ENCODE results near the gene PRICKLE4. TPM values are rescaled to one million over a fixed set of nuclear protein-coding genes. Genes with fewer than 3 reads are reported as not detected.

Gene PRICKLE4
- total and polyA plus RNA-seq, 4 donors = 2.9 to 6.9 (median 5.5) TPM

DNA sequence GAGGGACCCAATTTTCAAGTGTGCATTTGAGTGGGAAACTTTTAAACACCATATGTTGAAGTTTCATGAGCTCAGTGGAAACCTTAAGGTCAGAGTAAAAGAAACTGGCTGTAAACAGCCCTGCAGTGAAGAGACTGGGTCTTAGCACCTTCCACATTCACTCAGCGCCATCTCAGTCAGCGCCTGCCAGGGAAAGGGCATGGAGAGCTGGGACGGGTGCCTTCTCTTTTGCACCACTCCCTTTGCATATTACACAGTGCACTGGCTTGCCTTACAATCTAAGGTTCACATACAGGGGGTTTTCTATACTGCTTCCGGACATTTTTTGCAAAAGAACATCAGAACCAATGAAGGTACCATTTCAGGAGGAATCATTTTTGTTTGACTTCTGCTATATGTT is 11.4 kb downstream of the PRICKLE4 start:
- no peak for ATAC-seq (ENCODE audit: insufficient read depth, low FRiP score)
- peaks cover 8 to 39% (median 23%) of the 10 kb centered on the region in 4 donors for H3K36me3 ChIP-seq (ENCODE audit: control insufficient read depth in 4 of 4, insufficient read depth in 4 of 4, low read length in 4 of 4)
- 86 to 95% methylated on average over 4 of the region's 4 CpGs for WGBS, 2 donors
- H3K4me3 ChIP-seq = no peak overlapping the region
- H3K9me3 ChIP-seq (ENCODE audit: control insufficient read depth in 4 of 4, insufficient read depth in 3 of 4, low read length in 3 of 4) = no peaks in the 10 kb centered on the region
- H3K27ac ChIP-seq (ENCODE audit: low read depth in 1 of 2, low read length in 1 of 2) = no peak overlapping the region
- TF ChIP-seq, protein P1, sequence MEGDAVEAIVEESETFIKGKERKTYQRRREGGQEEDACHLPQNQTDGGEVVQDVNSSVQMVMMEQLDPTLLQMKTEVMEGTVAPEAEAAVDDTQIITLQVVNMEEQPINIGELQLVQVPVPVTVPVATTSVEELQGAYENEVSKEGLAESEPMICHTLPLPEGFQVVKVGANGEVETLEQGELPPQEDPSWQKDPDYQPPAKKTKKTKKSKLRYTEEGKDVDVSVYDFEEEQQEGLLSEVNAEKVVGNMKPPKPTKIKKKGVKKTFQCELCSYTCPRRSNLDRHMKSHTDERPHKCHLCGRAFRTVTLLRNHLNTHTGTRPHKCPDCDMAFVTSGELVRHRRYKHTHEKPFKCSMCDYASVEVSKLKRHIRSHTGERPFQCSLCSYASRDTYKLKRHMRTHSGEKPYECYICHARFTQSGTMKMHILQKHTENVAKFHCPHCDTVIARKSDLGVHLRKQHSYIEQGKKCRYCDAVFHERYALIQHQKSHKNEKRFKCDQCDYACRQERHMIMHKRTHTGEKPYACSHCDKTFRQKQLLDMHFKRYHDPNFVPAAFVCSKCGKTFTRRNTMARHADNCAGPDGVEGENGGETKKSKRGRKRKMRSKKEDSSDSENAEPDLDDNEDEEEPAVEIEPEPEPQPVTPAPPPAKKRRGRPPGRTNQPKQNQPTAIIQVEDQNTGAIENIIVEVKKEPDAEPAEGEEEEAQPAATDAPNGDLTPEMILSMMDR (IDR thresholded peaks at IDR 0.05; ENCODE audit: control extremely low read depth, extremely low read depth) = no peak
- peaks cover 0 to 9% (median 0%) of the 10 kb centered on the region in 5 donors for H3K4me1 ChIP-seq (ENCODE audit: control insufficient read depth in 5 of 5, insufficient read depth in 5 of 5, low read length in 5 of 5)
- no peaks in the 10 kb centered on the region for H3K27me3 ChIP-seq (ENCODE audit: control insufficient read depth in 3 of 3, insufficient read depth in 3 of 3, low read length in 2 of 3)
- H3K9ac ChIP-seq (ENCODE audit: insufficient read depth in 1 of 2, low read length in 2 of 2) = no peak overlapping the region
- no peak for DNase-seq

DNA sequence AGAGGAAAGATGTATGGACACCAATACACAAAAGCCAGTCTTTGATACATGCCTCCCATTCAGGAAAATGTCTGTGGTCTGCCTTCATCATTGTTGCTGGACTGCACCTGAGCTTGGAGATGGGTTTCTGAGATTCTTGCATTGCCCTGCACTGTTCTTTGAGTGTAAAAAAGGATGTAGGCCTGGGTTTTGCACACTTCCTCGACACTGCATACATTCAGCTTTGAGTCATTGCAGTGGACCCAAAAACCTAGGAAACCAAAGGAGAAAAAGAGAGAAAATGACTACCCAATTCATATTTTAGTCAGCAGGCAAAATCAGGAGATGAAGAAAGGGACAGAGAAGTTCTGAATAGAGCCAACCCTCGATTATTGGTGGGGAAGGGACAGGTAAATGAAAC is 15.9 kb downstream of the PRICKLE4 start:
- Histone ChIP-seq H3K9ac (ENCODE audit: insufficient read depth in 1 of 2, low read length in 2 of 2) (no peak overlapping the region), H3K27ac (ENCODE audit: low read depth in 1 of 2, low read length in 1 of 2) (no peak overlapping the region), H3K36me3 (ENCODE audit: control insufficient read depth in 4 of 4, insufficient read depth in 4 of 4, low read length in 4 of 4) (peaks cover 7 to 21% (median 12%) of the 10 kb centered on the region in 4 donors), H3K9me3 (ENCODE audit: control insufficient read depth in 4 of 4, insufficient read depth in 3 of 4, low read length in 3 of 4) (no peaks in the 10 kb centered on the region), H3K27me3 (ENCODE audit: control insufficient read depth in 3 of 3, insufficient read depth in 3 of 3, low read length in 2 of 3) (no peaks in the 10 kb centered on the region), H3K4me3 (no peak overlapping the region), H3K4me1 (ENCODE audit: control insufficient read depth in 5 of 5, insufficient read depth in 5 of 5, low read length in 5 of 5) (peaks cover 0 to 3% (median 0%) of the 10 kb centered on the region in 5 donors)
- ATAC-seq (ENCODE audit: insufficient read depth, low FRiP score) = no peak
- DNase-seq = no peak
- WGBS, 2 donors = 86 to 95% methylated on average over 2 of the region's 2 CpGs
- TF ChIP-seq, protein P1 (IDR thresholded peaks at IDR 0.05; ENCODE audit: control extremely low read depth, extremely low read depth) = no peak

DNA sequence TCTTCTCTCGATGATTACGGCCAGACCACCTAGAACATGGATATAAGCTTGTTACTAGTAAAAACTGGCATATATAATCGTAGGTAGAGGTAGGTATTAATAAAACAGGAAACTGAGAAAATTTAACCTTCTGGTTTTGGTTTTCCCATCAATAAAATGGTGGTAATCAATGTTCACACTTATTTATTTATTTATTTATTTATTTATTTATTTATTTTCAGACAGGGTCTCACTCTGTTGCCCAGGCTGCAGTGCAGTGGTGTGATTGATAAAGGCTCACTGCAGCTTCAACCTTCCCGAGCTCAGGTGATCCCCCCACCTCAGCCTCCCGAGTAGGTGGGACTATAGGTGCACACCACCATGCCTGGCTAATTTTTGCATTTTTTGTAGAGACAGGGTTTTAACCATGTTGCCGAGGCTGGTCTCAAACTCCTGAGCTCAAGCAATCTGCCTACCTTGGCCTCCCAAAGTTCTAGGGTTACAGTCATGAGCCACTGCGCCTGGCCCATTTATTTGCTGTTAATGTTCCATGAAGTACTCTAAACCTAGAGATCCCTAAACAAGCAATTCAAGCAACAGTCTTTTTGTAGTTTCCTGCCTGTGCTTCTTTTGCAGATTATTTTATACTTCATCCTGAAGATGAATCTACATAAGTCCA is 18.4 kb downstream of the PRICKLE4 start:
- no peaks in the 10 kb centered on the region for H3K4me1 ChIP-seq (ENCODE audit: control insufficient read depth in 5 of 5, insufficient read depth in 5 of 5, low read length in 5 of 5)
- TF ChIP-seq, protein P1 (IDR thresholded peaks at IDR 0.05; ENCODE audit: control extremely low read depth, extremely low read depth) = no peak
- H3K4me3 ChIP-seq = no peak overlapping the region
- peaks cover 5 to 13% (median 7%) of the 10 kb centered on the region in 4 donors for H3K36me3 ChIP-seq (ENCODE audit: control insufficient read depth in 4 of 4, insufficient read depth in 4 of 4, low read length in 4 of 4)
- WGBS, 2 donors = 96 to 97% methylated on average over 7 of the region's 7 CpGs
- no peaks in the 10 kb centered on the region for H3K9me3 ChIP-seq (ENCODE audit: control insufficient read depth in 4 of 4, insufficient read depth in 3 of 4, low read length in 3 of 4)
- DNase-seq = no peak
- ATAC-seq (ENCODE audit: insufficient read depth, low FRiP score) = no peak
- H3K9ac ChIP-seq (ENCODE audit: insufficient read depth in 1 of 2, low read length in 2 of 2) = no peak overlapping the region
- no peaks in the 10 kb centered on the region for H3K27me3 ChIP-seq (ENCODE audit: control insufficient read depth in 3 of 3, insufficient read depth in 3 of 3, low read length in 2 of 3)
- no peak overlapping the region for H3K27ac ChIP-seq (ENCODE audit: low read depth in 1 of 2, low read length in 1 of 2)

DNA sequence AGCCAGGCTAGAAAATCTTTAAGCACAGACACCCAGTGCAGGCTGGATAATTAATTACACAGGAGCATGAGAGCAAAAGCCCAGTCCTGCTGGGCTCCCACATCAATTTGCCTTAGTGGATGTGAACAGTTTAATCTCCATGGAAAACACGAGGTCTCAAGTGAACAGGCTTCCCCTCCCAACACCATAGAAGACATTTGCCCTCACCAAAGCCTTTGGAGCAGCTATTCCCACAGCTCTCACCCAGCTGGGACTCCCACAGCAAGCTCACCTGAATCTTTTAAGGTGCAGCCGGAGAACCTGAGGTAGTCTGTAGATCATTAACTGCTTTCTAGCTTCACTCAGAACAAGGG is 19.0 kb downstream of the PRICKLE4 start:
- no peaks in the 10 kb centered on the region for H3K9me3 ChIP-seq (ENCODE audit: control insufficient read depth in 4 of 4, insufficient read depth in 3 of 4, low read length in 3 of 4)
- H3K9ac ChIP-seq (ENCODE audit: insufficient read depth in 1 of 2, low read length in 2 of 2) = no peak overlapping the region
- TF ChIP-seq, protein P1 (IDR thresholded peaks at IDR 0.05; ENCODE audit: control extremely low read depth, extremely low read depth) = no peak
- no peak overlapping the region for H3K27ac ChIP-seq (ENCODE audit: low read depth in 1 of 2, low read length in 1 of 2)
- H3K27me3 ChIP-seq (ENCODE audit: control insufficient read depth in 3 of 3, insufficient read depth in 3 of 3, low read length in 2 of 3) = no peaks in the 10 kb centered on the region
- no peak overlapping the region for H3K4me3 ChIP-seq
- DNase-seq (no peak), ATAC-seq (ENCODE audit: insufficient read depth, low FRiP score) (no peak)
- WGBS, 2 donors = 80 to 91% methylated on average over 2 of the region's 2 CpGs
- peaks cover 5 to 13% (median 7%) of the 10 kb centered on the region in 4 donors for H3K36me3 ChIP-seq (ENCODE audit: control insufficient read depth in 4 of 4, insufficient read depth in 4 of 4, low read length in 4 of 4)
- no peaks in the 10 kb centered on the region for H3K4me1 ChIP-seq (ENCODE audit: control insufficient read depth in 5 of 5, insufficient read depth in 5 of 5, low read length in 5 of 5)

Measured in lung (tissue), 12 donors.